ENCODE results near the gene PLCXD3.

PLCXD3 gene

GRCh38 chr5:41371738-41372137, 138.7 kb downstream of the PLCXD3 start:
- TF ChIP-seq TAF1 (IDR thresholded peaks at IDR 0.05; ENCODE audit: borderline replicate concordance, low read depth, low read length) (no peak), POLR2A (IDR thresholded peaks at IDR 0.05; ENCODE audit: low read depth, low read length) (no peak), POLR2AphosphoS5 (IDR thresholded peaks at IDR 0.05; ENCODE audit: low read depth, low read length) (no peak)
- no peak for FAIRE-seq
- no peak for DNase-seq (ENCODE audit: insufficient read length)

GRCh38 chr5:41370482-41370881, 139.9 kb downstream of the PLCXD3 start:
- FAIRE-seq = no peak

DNA sequence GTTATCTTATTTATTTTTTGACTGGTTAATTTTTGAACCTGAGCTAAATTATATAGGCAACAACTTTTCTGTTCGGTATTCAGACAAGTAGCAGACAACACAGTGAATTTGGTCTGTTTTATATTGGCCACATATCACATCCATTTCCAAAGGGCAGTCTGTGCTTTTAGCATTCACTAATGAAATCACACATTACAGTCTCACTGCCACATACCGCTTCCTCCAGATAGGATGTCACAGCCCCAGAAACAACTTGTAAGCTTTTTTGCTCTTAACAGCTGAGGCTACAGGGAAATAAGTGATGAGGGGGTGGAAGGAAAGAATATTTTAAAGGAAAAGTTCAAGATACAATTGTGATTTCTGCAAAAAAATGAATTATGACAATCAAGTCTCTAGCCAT, 140.6 kb downstream of the PLCXD3 start:
- FAIRE-seq (no peak), DNase-seq (ENCODE audit: insufficient read length) (no peak)
- TF ChIP-seq POLR2AphosphoS5 (IDR thresholded peaks at IDR 0.05; ENCODE audit: low read depth, low read length) (no peak), POLR2A (IDR thresholded peaks at IDR 0.05; ENCODE audit: low read depth, low read length) (no peak), TAF1 (IDR thresholded peaks at IDR 0.05; ENCODE audit: borderline replicate concordance, low read depth, low read length) (no peak)

More at GRCh38 chr5:41370482-41370881, 139.9 kb downstream of the PLCXD3 start:
- DNase-seq (ENCODE audit: insufficient read length) = no peak
- TF ChIP-seq POLR2A (IDR thresholded peaks at IDR 0.05; ENCODE audit: low read depth, low read length) = no peak
- TF ChIP-seq POLR2AphosphoS5 (IDR thresholded peaks at IDR 0.05; ENCODE audit: low read depth, low read length) = no peak
- no peak for TF ChIP-seq TAF1 (IDR thresholded peaks at IDR 0.05; ENCODE audit: borderline replicate concordance, low read depth, low read length)

GRCh38 chr5:41368158-41368557, 142.2 kb downstream of the PLCXD3 start:
- no peak for FAIRE-seq

DNA sequence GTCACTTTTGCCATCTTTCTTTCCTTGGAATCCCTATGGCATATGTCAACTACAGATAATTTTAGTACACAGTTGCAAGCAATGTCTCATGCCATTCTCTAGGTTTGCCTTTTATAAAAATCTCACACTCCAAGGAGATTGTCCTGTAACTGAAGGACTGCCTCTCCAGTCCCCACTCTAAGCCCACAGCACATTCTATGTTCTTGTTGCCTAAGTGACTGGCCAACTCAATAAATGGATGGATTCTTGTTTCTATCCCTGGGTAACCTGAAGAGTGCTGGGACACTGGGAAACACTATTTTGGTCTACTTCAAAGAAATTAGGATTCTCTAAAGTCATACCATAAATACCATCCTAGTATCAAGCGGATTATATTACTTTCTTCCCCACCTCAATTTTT, 145.0 kb downstream of the PLCXD3 start:
- TF ChIP-seq POLR2AphosphoS5 (IDR thresholded peaks at IDR 0.05; ENCODE audit: low read depth, low read length) (no peak), TAF1 (IDR thresholded peaks at IDR 0.05; ENCODE audit: borderline replicate concordance, low read depth, low read length) (no peak), POLR2A (IDR thresholded peaks at IDR 0.05; ENCODE audit: low read depth, low read length) (no peak)
- DNase-seq (ENCODE audit: insufficient read length) (no peak), FAIRE-seq (no peak)

More at GRCh38 chr5:41368158-41368557, 142.2 kb downstream of the PLCXD3 start:
- no peak for TF ChIP-seq POLR2A (IDR thresholded peaks at IDR 0.05; ENCODE audit: low read depth, low read length)
- DNase-seq (ENCODE audit: insufficient read length) = no peak

- DNase-seq (ENCODE audit: insufficient read length) (no peak), FAIRE-seq (no peak)
- no peak for TF ChIP-seq POLR2AphosphoS5 (IDR thresholded peaks at IDR 0.05; ENCODE audit: low read depth, low read length)
- no peak for TF ChIP-seq POLR2A (IDR thresholded peaks at IDR 0.05; ENCODE audit: low read depth, low read length)
- TF ChIP-seq TAF1 (IDR thresholded peaks at IDR 0.05; ENCODE audit: borderline replicate concordance, low read depth, low read length) = no peak
These were observed 146.1 kb downstream of the PLCXD3 start for GRCh38 chr5:41364346-41364745.

DNA sequence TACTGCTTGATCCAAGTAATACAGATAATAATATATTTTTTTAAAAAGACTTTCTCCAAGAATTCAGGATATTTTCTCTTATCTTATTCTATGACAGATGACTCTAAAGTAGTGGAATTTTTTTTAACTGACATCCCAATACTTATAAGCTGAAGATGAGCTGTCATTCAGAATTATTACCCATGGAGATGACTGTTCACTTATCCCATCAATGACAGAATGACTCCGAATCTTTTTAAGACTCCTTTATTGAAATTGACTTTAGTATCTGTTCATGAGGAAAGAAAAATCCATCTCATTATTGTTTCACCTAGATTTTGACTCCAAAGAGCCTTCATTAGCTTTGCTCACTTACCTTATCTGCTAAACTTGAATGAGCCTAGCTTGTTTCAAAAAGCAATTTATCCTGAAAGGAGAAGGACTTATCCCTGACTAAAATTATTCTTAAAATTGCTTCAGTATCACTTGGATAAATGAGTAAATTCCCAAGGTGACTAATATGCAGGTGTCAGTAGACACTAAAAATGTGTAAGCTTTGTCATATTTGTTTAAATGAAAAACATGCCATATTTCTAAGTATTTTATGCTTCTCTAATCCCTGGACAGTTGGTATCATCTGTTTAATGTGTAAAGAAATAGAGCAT, 146.9 kb downstream of the PLCXD3 start:
- FAIRE-seq (no peak), DNase-seq (ENCODE audit: insufficient read length) (no peak)
- no peak for TF ChIP-seq POLR2AphosphoS5 (IDR thresholded peaks at IDR 0.05; ENCODE audit: low read depth, low read length)
- TF ChIP-seq TAF1 (IDR thresholded peaks at IDR 0.05; ENCODE audit: borderline replicate concordance, low read depth, low read length) = no peak
- no peak for TF ChIP-seq POLR2A (IDR thresholded peaks at IDR 0.05; ENCODE audit: low read depth, low read length)

GRCh38 chr5:41356786-41357185, 153.6 kb downstream of the PLCXD3 start:
- DNase-seq (ENCODE audit: insufficient read length) (no peak), FAIRE-seq (no peak)
- no peak for TF ChIP-seq TAF1 (IDR thresholded peaks at IDR 0.05; ENCODE audit: borderline replicate concordance, low read depth, low read length)
- no peak for TF ChIP-seq POLR2A (IDR thresholded peaks at IDR 0.05; ENCODE audit: low read depth, low read length)
- TF ChIP-seq POLR2AphosphoS5 (IDR thresholded peaks at IDR 0.05; ENCODE audit: low read depth, low read length) = no peak

- TF ChIP-seq TAF1 (IDR thresholded peaks at IDR 0.05; ENCODE audit: borderline replicate concordance, low read depth, low read length) (no peak), POLR2A (IDR thresholded peaks at IDR 0.05; ENCODE audit: low read depth, low read length) (no peak), POLR2AphosphoS5 (IDR thresholded peaks at IDR 0.05; ENCODE audit: low read depth, low read length) (no peak)
- no peak for DNase-seq (ENCODE audit: insufficient read length)
- FAIRE-seq = no peak
These were observed 160.6 kb downstream of the PLCXD3 start for GRCh38 chr5:41349846-41350245.

- FAIRE-seq = no peak
- DNase-seq (ENCODE audit: insufficient read length) = no peak
- no peak for TF ChIP-seq TAF1 (IDR thresholded peaks at IDR 0.05; ENCODE audit: borderline replicate concordance, low read depth, low read length)
- no peak for TF ChIP-seq POLR2A (IDR thresholded peaks at IDR 0.05; ENCODE audit: low read depth, low read length)
- TF ChIP-seq POLR2AphosphoS5 (IDR thresholded peaks at IDR 0.05; ENCODE audit: low read depth, low read length) = no peak
These were observed 162.8 kb downstream of the PLCXD3 start for GRCh38 chr5:41347569-41347968.

DNA sequence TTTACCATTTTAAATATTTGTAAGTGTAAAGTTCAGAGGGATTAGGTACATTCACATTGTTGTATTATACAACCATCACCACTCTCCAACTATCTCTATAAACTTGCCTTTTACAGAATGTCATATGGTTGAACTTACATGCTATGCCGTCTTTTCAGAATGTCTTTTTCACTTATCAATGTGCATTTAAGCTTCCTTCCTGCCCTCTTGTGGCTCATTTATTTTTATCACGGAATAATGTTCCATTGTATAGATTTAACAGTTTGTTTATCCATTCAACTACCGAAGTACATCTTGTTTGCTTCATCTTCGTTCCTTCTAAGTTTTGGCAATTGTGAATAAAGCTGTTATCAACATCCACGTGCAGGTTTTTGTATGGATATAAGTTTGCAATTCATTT, 163.8 kb downstream of the PLCXD3 start:
- no peak for FAIRE-seq
- no peak for DNase-seq (ENCODE audit: insufficient read length)

GRCh38 chr5:41345295-41345694, 165.1 kb downstream of the PLCXD3 start:
- FAIRE-seq = no peak
- no peak for TF ChIP-seq POLR2A (IDR thresholded peaks at IDR 0.05; ENCODE audit: low read depth, low read length)
- TF ChIP-seq TAF1 (IDR thresholded peaks at IDR 0.05; ENCODE audit: borderline replicate concordance, low read depth, low read length) = no peak
- no peak for TF ChIP-seq POLR2AphosphoS5 (IDR thresholded peaks at IDR 0.05; ENCODE audit: low read depth, low read length)
- DNase-seq (ENCODE audit: insufficient read length) = no peak

More for the DNA sequence above, 163.8 kb downstream of the PLCXD3 start:
- TF ChIP-seq TAF1 (IDR thresholded peaks at IDR 0.05; ENCODE audit: borderline replicate concordance, low read depth, low read length) (no peak), POLR2AphosphoS5 (IDR thresholded peaks at IDR 0.05; ENCODE audit: low read depth, low read length) (no peak)

Data from GM12892 (cell line).